GM12872 (cell line): ENCODE data around the gene TFAP2A.

Source experiments
- TF ChIP-seq, protein P1 (sequence below): IDR thresholded peaks from 3 replicates; pipeline ENCODE4 v1.5.1; 2011; ENCODE audit warnings: low read depth, mild to moderate bottlenecking, low read length, moderate library complexity; ENCODE audit not compliant: insufficient read depth

The TFAP2A gene

DNA sequence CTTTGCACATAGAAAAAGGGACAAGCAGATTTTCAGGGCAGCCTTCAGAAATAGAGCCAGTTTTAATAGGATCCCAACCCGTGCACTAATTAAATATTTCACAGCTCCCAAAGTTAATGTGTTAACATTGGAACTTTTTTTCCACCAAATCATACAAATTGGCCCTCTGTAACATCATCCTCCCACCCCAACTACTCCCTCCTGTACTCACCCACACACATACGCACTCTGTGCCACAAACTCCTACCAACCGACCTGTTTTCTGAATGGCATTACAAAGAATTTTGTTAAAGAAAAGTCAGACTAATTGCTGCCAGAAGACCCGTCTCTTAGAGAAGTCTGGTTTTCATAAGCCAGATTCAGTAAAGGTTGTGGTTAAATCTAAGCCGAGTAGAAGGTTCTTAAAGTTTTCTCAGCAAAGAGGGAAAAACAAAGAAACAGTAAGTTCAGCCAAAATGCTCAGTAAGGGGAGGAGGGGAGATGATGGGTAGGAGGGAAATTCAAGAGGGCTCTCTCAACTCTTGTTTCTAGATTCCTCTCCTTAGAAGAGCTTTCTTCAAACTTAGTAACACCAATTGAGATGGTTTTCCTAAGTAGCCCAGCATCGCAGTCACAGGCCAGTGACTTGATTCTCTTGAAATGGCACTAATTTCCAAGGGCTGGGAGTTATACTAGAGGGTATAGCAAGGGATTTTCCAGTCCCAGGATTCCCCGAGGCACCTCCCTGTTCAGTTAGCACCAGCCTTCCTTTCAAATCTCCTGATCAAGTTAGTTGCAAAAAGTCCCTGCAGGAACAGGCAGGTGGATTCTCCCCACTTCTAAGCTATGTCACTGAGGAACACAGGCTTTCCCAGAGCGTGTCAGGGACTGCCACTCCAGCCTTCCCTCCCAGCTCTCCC lies 27.9 kb downstream of the TFAP2A start:
- TF ChIP-seq, protein P1, sequence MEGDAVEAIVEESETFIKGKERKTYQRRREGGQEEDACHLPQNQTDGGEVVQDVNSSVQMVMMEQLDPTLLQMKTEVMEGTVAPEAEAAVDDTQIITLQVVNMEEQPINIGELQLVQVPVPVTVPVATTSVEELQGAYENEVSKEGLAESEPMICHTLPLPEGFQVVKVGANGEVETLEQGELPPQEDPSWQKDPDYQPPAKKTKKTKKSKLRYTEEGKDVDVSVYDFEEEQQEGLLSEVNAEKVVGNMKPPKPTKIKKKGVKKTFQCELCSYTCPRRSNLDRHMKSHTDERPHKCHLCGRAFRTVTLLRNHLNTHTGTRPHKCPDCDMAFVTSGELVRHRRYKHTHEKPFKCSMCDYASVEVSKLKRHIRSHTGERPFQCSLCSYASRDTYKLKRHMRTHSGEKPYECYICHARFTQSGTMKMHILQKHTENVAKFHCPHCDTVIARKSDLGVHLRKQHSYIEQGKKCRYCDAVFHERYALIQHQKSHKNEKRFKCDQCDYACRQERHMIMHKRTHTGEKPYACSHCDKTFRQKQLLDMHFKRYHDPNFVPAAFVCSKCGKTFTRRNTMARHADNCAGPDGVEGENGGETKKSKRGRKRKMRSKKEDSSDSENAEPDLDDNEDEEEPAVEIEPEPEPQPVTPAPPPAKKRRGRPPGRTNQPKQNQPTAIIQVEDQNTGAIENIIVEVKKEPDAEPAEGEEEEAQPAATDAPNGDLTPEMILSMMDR, result no peak

DNA sequence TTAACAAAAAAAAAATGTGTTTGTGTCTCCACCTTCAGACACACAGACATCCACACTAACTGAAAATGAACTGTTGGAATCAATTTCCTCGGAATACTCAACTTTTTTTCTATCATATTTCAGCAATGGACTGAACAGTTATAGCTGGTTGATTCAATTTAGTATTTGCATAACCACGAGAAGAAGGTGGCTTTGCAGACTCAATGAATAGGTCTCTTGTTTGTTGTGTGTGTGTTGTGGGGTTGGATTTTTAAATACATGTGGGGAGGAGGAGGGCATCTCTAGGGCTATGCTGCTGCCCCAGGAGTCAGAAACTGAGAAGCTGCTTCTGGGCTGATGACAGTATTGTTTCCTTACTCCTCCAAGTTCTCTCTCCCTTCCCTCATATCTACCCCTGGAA lies 28.7 kb downstream of the TFAP2A start:
- TF ChIP-seq, protein P1, result no peak

DNA sequence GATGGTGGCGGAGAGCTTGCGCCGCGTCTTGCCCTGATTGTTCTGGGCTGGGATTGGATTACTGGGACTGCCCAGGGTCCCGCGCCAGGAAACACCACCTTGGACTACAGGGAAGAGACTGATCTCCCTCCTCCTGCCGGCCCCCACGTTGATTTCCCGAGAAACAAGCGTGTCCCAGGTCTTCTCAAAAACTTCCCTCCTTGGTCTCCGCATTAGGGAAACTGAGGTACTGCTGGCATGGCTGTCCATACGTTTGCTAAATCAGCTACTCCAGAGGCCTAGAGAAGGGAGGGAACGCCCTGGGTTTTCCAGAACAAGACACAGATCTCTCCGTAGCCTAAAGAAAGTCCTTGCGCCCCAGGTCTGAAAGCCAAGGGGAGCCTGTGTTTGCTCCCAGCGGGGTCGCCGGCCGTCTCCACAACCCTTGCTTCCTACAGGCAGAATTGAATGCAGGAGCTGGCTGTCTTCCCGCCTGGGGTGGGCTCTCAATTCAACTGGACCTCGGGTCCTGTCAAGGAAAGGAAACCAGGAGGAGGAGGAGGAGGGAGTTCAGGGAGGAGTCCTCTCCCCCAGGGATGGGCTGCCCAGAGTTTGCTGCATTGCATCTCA lies 29.2 kb downstream of the TFAP2A start:
- TF ChIP-seq, protein P1, result no peak

DNA sequence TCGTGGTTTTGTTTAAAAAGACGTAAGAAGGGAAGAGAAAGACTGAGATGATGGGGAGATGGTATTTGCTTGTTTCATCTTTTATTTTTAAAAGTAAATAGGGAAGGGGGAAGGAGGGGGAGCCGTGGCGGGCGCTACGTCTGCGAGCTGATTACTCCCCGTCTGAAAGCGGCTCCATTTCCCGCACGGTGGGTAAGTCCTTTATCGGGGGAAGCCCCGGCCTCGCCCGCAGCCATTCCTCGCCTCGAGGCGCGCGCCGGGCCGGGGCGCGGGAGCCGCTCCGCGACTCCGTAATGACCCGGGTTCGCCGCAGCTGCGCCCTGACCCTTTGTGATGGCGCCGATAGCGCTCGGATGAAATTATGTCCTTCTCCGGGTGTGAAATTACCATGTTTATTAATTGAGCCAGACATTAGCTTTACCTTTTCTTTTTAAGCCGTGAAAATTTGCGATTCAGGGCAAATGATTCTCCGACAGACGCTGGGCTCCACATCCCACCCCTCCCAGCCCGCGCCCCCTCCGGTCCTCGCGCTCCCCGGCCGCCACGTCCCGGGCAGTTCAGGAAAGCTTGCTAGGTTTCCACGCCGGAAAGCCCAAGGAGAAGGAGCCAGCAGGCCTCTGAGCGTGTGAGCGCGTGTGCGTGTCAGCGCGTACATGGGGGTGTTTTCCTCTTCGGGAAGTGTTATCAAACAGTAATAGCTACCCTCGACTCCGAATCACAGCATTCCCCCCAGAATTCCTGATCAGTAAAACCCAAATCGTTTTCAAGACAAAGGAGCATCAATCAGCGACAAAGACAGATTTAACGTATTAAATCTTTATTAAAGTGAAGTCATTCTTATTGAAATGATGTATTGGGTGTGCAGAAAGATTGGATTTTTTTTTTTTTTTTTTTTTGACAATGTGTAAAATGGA lies 30.0 kb downstream of the TFAP2A start:
- TF ChIP-seq, protein P1, result no peak

DNA sequence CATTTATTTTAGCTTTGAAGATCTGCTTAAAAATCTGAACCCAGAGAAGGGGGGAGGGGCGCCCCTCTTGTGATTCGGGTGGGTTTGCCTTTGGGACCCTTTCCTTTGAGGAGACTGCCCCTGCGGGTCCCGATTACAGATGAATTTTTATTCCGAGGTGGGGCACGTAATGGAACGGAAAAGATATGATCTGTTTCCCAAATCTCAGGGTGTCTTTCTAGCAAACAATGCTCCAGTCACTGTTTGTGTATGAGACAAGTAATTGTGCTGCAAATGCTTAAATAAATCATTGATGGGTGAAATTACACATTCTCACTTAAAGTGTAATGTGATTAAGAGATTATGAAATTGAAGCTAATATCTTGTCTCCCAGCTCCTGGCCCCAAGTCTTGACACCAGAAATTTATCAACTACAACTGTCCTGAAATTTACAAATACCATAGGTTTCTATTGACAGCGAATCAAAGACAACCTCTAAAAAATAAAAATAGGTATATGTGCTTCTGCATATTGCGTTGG lies 30.7 kb downstream of the TFAP2A start:
- TF ChIP-seq, protein P1, result no peak

DNA sequence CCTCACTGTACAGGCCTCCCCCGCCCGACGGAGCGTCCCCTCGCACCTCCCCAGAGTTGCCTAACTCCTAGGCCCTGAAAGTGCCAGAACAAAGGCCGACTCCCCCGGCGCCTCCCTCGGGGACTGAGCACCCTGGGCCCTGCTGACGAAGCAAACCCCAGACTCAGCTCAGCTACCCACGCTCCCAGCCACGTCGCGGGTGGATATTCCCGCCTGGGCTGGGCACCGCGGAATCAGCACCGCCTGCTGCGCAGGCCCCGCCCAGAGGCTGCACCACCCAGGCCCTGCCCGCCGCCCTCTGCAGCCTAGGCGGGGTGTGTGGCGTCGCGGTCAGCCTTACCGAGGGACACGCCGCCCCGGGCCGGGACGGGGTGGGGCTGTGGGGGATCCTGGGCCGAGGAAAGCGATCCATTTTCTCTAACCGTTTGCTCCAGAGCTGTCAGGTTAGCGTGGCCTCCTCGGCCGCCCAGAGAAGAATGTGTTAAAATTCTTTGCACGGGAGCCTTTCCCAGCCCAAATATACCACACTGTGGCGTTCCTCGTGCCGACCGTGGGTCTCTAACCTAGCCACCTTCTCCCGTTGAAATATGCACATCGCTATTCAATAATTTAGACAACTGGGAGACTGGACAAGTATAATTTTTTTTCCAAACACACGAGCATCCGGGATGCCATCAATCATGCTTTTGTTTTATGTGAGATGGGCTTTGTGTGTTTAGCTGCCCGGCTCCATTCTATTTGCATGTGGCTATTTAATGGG lies 31.4 kb downstream of the TFAP2A start:
- TF ChIP-seq, protein P1, result no peak
